Body of pancreas (tissue), 4 donors: ENCODE measurements around the gene DAPP1. TPM values are rescaled to one million over a fixed set of nuclear protein-coding genes. Genes with fewer than 3 reads are reported as not detected.

Experiments used
- ATAC-seq: fragments of 150-250 bp; one replicate; pipeline ENCODE4 v1.9.1; 2016
- DNase-seq, 4 donors: peaks; one replicate each; pipeline ENCODE4 v3.0.0-alpha.2; 2019
- H3K27ac ChIP-seq, 4 donors: fragments of 200-600 bp; sonication (generic); 1 replicate in 3 of 4; 2 replicates in 1 of 4; pipeline versions ENCODE4 v1.5.1 to v1.6.1; 2016 to 2019; ENCODE audit warnings: mild to moderate bottlenecking in 1 of 4, mixed read lengths in 1 of 4, moderate library complexity in 1 of 4
- H3K27me3 ChIP-seq, 2 donors: fragments of 200-600 bp; sonication (generic); one replicate each; pipeline ENCODE4 v1.6.0; 2016; ENCODE audit warnings: mild to moderate bottlenecking in 1 of 2
- H3K36me3 ChIP-seq, 2 donors: fragments of 200-600 bp; sonication (generic); replicated peaks in 1 of 2; 2 replicates each; pipeline ENCODE4 v1.5.1; 2016; ENCODE audit warnings: low read depth in 2 of 2; ENCODE audit not compliant: insufficient read depth in 1 of 2
- H3K4me1 ChIP-seq: fragments of 200-600 bp; sonication (generic); one replicate; pipeline ENCODE4 v1.6.0; 2016
- H3K4me3 ChIP-seq, 2 donors: fragments of 200-600 bp; sonication (generic); 1 replicate in 1 of 2; 2 replicates in 1 of 2; pipeline ENCODE4 v1.5.1; 2016 to 2019
- H3K9me3 ChIP-seq, 3 donors: fragments of 200-600 bp; sonication (generic); 1 replicate in 2 of 3; 2 replicates in 1 of 3; pipeline ENCODE4 v1.5.1; 2016
- CTCF ChIP-seq, 7 experiments: fragments of 450-650 bp in 4 of 7; fragments of 200-600 bp in 3 of 7; sonication (generic) in 3 of 7; IDR thresholded peaks; one replicate each; pipeline ENCODE4 v1.5.1; 2016 to 2019; ENCODE audit warnings: antibody characterized with exemption in 7 of 7
- POLR2A ChIP-seq, 3 donors: fragments of 450-650 bp; IDR thresholded peaks; one replicate each; pipeline ENCODE4 v1.6.1; 2016; ENCODE audit warnings: antibody characterized with exemption in 3 of 3, mild to moderate bottlenecking in 2 of 3
- WGBS, 2 donors: methylation state at CpG; one replicate each; pipeline ENCODE4 v1.1.5; 2017; 5-methylcytosine and 5-hydroxymethylcytosine counted together
- intact Hi-C: fragments of 100-400 bp; cut with DNase I; formaldehyde crosslinking; loops from one replicate; pipeline ENCODE4 v1.15.1; 2023
- total RNA-seq, 2 donors: library from RNA; depleted of rRNA; stranded (reverse); fragments of >200 nt; gene quantifications; one replicate each; pipeline ENCODE4 v1.1.0, GENCODE V29; 2016

The DAPP1 gene
- total RNA-seq, 2 donors from 2014 or later: 1.3 to 2.3 TPM

GRCh38 chr4:99811850-99812249, 4.8 kb upstream of the DAPP1 start:
- no peak overlapping the region for H3K4me3 ChIP-seq
- 46 to 58% methylated on average over 1 of the region's 1 CpG for WGBS, 2 donors
- no peak for ATAC-seq

GRCh38 chr4:99815597-99816011, 1.0 kb upstream of the DAPP1 start:
- peak overlapping the region in 3 of 4 donors; percentile 35 to 72 (median 66) for H3K27ac ChIP-seq
- TF ChIP-seq POLR2A (IDR thresholded peaks at IDR 0.05) (no peak), CTCF (IDR thresholded peaks at IDR 0.05) (peak in 1 of 7 experiments; percentile 4)
- 8 to 63% methylated on average over 1 of the region's 1 CpG for WGBS, 2 donors
- no peaks in the 10 kb centered on the region for H3K9me3 ChIP-seq
- peaks cover 12% of the 10 kb centered on the region for H3K4me1 ChIP-seq
- DNase-seq: peak; percentile 60 to 88 (median 80)
- no peak overlapping the region for H3K4me3 ChIP-seq
- intact Hi-C loops: no loop called here
- H3K27me3 ChIP-seq: no peaks in the 10 kb centered on the region
- no peaks in the 10 kb centered on the region for H3K36me3 ChIP-seq
- ATAC-seq: peak; percentile 86

More at GRCh38 chr4:99811850-99812249, 4.8 kb upstream of the DAPP1 start:
- H3K27me3 ChIP-seq: no peaks in the 10 kb centered on the region
- TF ChIP-seq POLR2A (IDR thresholded peaks at IDR 0.05) (no peak), CTCF (IDR thresholded peaks at IDR 0.05) (peak; percentile 14 to 66 (median 52))
- intact Hi-C loops: no loop called here
- no peak overlapping the region for H3K27ac ChIP-seq
- no peaks in the 10 kb centered on the region for H3K36me3 ChIP-seq
- H3K9me3 ChIP-seq: no peaks in the 10 kb centered on the region
- H3K4me1 ChIP-seq: peaks cover 12% of the 10 kb centered on the region
- DNase-seq: peak; percentile 20 to 49 (median 44)

- Histone ChIP-seq H3K4me1 (peaks cover 12% of the 10 kb centered on the region), H3K27ac (peak overlapping the region in 1 of 4 donors; percentile 70), H3K36me3 (no peaks in the 10 kb centered on the region), H3K4me3 (no peak overlapping the region), H3K27me3 (no peaks in the 10 kb centered on the region), H3K9me3 (no peaks in the 10 kb centered on the region)
- 56 to 64% methylated on average over 4 of the region's 4 CpGs for WGBS, 2 donors
- no peak for TF ChIP-seq POLR2A (IDR thresholded peaks at IDR 0.05)
- TF ChIP-seq CTCF (IDR thresholded peaks at IDR 0.05): no peak
- intact Hi-C loops: no loop called here
- no peak for DNase-seq
- ATAC-seq: no peak
These were observed 773 bp downstream of the DAPP1 start for GRCh38 chr4:99817309-99817890.

DNA sequence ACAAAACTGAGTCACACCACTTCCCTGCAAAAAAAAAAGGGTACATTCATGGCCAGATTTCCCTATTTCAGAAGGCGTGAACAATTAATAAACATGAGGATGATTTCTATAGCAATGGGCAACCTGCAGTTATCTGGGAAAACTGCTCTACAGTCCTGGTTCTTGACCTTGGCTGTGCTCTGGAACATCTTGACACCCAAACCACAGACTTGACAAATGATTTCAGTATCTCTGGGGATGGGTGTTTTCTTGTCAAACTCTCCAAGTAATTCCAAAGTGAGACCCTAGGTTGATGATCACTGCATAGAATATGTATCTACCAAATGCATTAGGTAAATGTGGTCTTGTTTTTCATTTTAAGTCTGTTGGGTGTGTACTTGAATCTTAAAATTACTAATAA, 2.0 kb downstream of the DAPP1 start:
- intact Hi-C loops: no loop called here
- 87 to 100% methylated on average over 1 of the region's 1 CpG for WGBS, 2 donors
- no peak for DNase-seq

More for the DNA sequence above, 2.0 kb downstream of the DAPP1 start:
- no peaks in the 10 kb centered on the region for H3K9me3 ChIP-seq
- no peak for ATAC-seq
- H3K27me3 ChIP-seq: no peaks in the 10 kb centered on the region
- H3K4me1 ChIP-seq: peaks cover 12% of the 10 kb centered on the region
- no peak for TF ChIP-seq POLR2A (IDR thresholded peaks at IDR 0.05)
- TF ChIP-seq CTCF (IDR thresholded peaks at IDR 0.05): no peak
- H3K36me3 ChIP-seq: no peaks in the 10 kb centered on the region
- H3K4me3 ChIP-seq: no peak overlapping the region
- no peak overlapping the region for H3K27ac ChIP-seq
